Measurements from ENCODE around the gene SEMA3C.

SEMA3C gene

GRCh38 chr7:80895056-80895455, 23.8 kb downstream of the SEMA3C start:
- H3K4me3 ChIP-seq (ENCODE audit: low read length) = no peak overlapping the region
- H3K27me3 ChIP-seq (ENCODE audit: insufficient read depth, low read length) = no peaks in the 10 kb centered on the region
- H3K36me3 ChIP-seq (ENCODE audit: insufficient read depth, low read length) = no peaks in the 10 kb centered on the region
- H2AFZ ChIP-seq (ENCODE audit: low read depth, low read length) = no peak overlapping the region
- no peaks in the 10 kb centered on the region for H3K4me1 ChIP-seq (ENCODE audit: insufficient read depth, low read length)
- peaks cover 2% of the 10 kb centered on the region for H3K9me3 ChIP-seq (ENCODE audit: low read length)

DNA sequence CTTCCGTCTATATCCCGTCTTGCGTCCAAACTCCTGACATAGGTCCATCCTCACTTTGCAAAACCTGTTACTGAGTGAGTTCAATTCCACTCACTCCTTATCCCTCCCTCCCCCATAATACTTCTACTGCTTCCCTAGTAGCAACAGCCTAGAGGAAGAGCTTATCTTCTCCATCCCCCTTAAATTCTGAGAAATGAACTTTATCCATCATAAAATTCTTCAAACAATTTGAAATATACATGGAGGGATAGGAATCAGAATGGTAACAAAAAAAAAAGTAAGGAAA, 27.6 kb downstream of the SEMA3C start:
- Histone ChIP-seq H3K4me1 (ENCODE audit: insufficient read depth, low read length) (no peaks in the 10 kb centered on the region), H3K36me3 (ENCODE audit: insufficient read depth, low read length) (no peaks in the 10 kb centered on the region), H3K9me3 (ENCODE audit: low read length) (no peaks in the 10 kb centered on the region), H2AFZ (ENCODE audit: low read depth, low read length) (no peak overlapping the region), H3K4me3 (ENCODE audit: low read length) (no peak overlapping the region), H3K27me3 (ENCODE audit: insufficient read depth, low read length) (no peaks in the 10 kb centered on the region)

DNA sequence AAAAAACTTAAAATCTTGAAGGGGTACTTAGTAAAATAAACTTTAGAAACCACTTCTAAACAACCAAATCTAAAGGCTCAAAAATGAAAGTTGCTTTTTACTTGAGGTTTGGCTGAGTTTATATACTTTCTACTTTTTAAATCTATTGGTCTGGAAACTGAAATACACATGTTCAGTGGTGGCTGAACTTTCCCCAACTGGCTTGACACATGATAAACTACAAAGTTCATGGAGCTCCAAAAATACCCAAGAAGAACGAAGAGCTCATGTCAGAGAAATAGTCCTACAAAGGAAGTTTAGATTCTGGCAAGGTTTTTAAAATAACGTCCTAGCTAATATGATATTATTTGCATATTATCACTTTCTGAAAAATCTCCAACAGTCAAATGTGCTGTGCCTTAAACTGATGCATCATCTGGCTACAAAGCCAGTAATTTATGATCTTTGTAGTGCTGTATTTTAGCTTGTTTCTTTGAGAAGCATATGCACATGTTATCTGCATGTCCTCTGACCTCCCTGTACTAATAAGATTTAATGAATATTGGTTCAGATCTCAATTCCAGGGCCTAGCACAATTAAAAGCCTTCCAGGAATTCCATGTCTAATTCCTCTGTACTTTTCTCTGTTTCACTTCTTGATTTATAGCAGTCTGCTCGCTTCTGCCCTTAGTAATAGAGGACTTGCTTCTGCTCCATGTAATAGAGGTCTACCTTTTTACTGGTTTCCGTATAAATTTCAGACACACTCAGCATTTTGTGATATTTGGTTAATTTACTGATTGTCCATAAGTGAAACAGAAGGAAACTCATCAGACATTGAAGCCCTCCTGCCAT, 28.2 kb downstream of the SEMA3C start:
- no peaks in the 10 kb centered on the region for H3K27me3 ChIP-seq (ENCODE audit: insufficient read depth, low read length)
- H3K36me3 ChIP-seq (ENCODE audit: insufficient read depth, low read length) = no peaks in the 10 kb centered on the region
- no peak overlapping the region for H2AFZ ChIP-seq (ENCODE audit: low read depth, low read length)
- H3K4me1 ChIP-seq (ENCODE audit: insufficient read depth, low read length) = no peaks in the 10 kb centered on the region
- H3K9me3 ChIP-seq (ENCODE audit: low read length) = no peaks in the 10 kb centered on the region
- no peak overlapping the region for H3K4me3 ChIP-seq (ENCODE audit: low read length)

DNA sequence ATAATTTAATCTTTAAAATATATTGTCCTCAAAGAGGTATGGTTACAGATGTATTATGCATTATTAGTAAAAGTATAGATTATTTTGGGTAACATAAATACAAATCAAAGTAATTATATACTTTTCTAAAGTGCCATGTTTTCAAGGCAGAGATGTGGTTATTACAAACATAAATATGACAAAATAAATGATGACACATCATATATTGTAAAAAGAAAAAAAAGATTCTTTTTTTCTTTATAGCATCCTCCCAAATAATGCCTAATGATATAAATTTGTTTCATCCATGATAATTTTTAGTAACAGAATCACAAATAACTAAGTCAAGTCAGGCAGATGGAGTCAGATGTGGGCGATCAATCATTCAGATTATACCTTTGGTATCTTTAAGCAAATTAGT, 29.3 kb downstream of the SEMA3C start:
- H3K4me1 ChIP-seq (ENCODE audit: insufficient read depth, low read length) = peaks cover 3% of the 10 kb centered on the region
- no peak overlapping the region for H3K4me3 ChIP-seq (ENCODE audit: low read length)
- H2AFZ ChIP-seq (ENCODE audit: low read depth, low read length) = no peak overlapping the region
- H3K9me3 ChIP-seq (ENCODE audit: low read length) = no peaks in the 10 kb centered on the region
- no peaks in the 10 kb centered on the region for H3K27me3 ChIP-seq (ENCODE audit: insufficient read depth, low read length)
- no peaks in the 10 kb centered on the region for H3K36me3 ChIP-seq (ENCODE audit: insufficient read depth, low read length)

GRCh38 chr7:80885757-80886156, 33.1 kb downstream of the SEMA3C start:
- H3K36me3 ChIP-seq (ENCODE audit: insufficient read depth, low read length) = no peaks in the 10 kb centered on the region
- H3K4me1 ChIP-seq (ENCODE audit: insufficient read depth, low read length) = peaks cover 27% of the 10 kb centered on the region
- H3K9me3 ChIP-seq (ENCODE audit: low read length) = no peaks in the 10 kb centered on the region
- no peak overlapping the region for H3K4me3 ChIP-seq (ENCODE audit: low read length)
- H2AFZ ChIP-seq (ENCODE audit: low read depth, low read length) = no peak overlapping the region
- no peaks in the 10 kb centered on the region for H3K27me3 ChIP-seq (ENCODE audit: insufficient read depth, low read length)

DNA sequence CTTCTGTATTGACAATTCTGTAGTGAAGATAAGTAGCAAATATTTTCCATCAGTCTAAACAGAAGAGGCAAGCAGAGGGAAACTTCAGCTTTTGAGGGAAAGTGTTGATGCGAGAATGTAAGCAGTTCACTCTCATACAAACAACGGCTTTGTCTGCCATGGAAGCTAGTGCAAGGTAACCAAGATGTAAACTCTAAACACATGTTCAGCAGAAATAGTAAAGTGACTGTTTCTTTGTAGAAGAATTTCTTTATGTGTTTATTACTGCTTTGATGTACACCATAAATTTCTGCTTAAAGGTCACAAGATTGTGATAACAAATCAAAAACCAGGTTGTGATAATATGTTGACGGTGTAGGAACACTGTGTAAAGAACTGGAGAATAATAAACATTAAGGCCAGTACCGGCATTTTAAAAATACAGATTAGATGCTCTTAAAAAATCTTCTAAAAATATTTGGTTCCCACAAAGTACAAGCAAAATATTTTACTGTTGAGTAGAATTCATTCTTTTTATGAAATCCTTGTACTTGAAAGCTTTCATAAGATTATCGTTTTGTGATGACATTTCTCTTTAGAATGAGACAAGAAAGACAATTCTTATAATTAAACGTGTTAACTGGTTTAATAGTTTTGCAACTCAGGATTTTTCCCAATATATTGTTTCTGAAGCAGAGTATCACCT, 34.2 kb downstream of the SEMA3C start:
- Histone ChIP-seq H3K9me3 (ENCODE audit: low read length) (no peaks in the 10 kb centered on the region), H3K36me3 (ENCODE audit: insufficient read depth, low read length) (no peaks in the 10 kb centered on the region), H2AFZ (ENCODE audit: low read depth, low read length) (no peak overlapping the region), H3K27me3 (ENCODE audit: insufficient read depth, low read length) (no peaks in the 10 kb centered on the region), H3K4me1 (ENCODE audit: insufficient read depth, low read length) (peaks cover 27% of the 10 kb centered on the region), H3K4me3 (ENCODE audit: low read length) (no peak overlapping the region)

DNA sequence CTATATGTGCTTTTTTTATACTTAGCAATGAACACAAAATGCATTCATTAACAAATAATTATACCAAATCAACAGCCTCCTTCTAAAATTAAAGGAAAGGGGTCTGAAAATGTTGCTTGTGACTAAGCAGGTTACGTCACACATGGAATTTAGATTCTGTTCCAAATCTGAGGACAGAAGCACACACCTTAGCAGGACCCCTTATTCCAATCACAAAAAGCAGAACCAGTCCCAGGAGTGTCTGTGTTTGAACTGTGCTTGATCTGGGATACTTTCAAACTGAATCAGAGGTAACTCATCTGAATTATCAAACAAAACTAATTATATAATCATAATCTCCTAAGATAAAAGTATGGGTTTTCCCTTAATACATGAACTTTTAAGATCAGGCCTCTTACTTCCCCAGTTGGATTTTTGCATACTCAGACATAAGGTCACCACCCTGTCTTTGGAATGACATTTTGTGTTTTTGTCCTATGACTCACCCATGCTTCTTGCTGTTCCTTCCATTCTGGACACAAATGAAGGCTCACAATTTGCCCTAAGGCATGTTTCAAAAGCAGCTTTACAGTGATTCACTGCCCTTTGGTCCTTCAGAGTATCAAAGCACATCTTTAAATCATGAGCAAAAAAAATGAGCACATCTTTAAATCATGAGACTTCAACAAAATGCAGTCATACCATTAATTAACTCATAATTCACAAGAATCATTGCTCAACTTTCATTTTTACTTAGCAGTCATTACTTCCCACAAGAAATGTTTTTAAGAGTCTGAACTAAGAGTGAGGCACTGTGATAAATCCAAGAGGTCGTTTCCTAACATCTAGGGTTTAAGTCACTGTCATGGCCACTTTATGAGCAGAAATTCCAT, 35.5 kb downstream of the SEMA3C start:
- no peaks in the 10 kb centered on the region for H3K27me3 ChIP-seq (ENCODE audit: insufficient read depth, low read length)
- peaks cover 29% of the 10 kb centered on the region for H3K4me1 ChIP-seq (ENCODE audit: insufficient read depth, low read length)
- H3K9me3 ChIP-seq (ENCODE audit: low read length) = no peaks in the 10 kb centered on the region
- H3K36me3 ChIP-seq (ENCODE audit: insufficient read depth, low read length) = no peaks in the 10 kb centered on the region
- H3K4me3 ChIP-seq (ENCODE audit: low read length) = no peak overlapping the region
- H2AFZ ChIP-seq (ENCODE audit: low read depth, low read length) = no peak overlapping the region

- no peak overlapping the region for H3K4me3 ChIP-seq (ENCODE audit: low read length)
- H3K36me3 ChIP-seq (ENCODE audit: insufficient read depth, low read length) = no peaks in the 10 kb centered on the region
- peaks cover 29% of the 10 kb centered on the region for H3K4me1 ChIP-seq (ENCODE audit: insufficient read depth, low read length)
- H3K9me3 ChIP-seq (ENCODE audit: low read length) = no peaks in the 10 kb centered on the region
- H2AFZ ChIP-seq (ENCODE audit: low read depth, low read length) = no peak overlapping the region
- no peaks in the 10 kb centered on the region for H3K27me3 ChIP-seq (ENCODE audit: insufficient read depth, low read length)
Observed at GRCh38 chr7:80882213-80882801, 36.5 kb downstream of the SEMA3C start.

GRCh38 chr7:80881351-80881900, 37.4 kb downstream of the SEMA3C start:
- Histone ChIP-seq H3K27me3 (ENCODE audit: insufficient read depth, low read length) (no peaks in the 10 kb centered on the region), H3K9me3 (ENCODE audit: low read length) (no peaks in the 10 kb centered on the region), H3K36me3 (ENCODE audit: insufficient read depth, low read length) (no peaks in the 10 kb centered on the region), H3K4me1 (ENCODE audit: insufficient read depth, low read length) (peaks cover 37% of the 10 kb centered on the region), H3K4me3 (ENCODE audit: low read length) (no peak overlapping the region), H2AFZ (ENCODE audit: low read depth, low read length) (no peak overlapping the region)

DNA sequence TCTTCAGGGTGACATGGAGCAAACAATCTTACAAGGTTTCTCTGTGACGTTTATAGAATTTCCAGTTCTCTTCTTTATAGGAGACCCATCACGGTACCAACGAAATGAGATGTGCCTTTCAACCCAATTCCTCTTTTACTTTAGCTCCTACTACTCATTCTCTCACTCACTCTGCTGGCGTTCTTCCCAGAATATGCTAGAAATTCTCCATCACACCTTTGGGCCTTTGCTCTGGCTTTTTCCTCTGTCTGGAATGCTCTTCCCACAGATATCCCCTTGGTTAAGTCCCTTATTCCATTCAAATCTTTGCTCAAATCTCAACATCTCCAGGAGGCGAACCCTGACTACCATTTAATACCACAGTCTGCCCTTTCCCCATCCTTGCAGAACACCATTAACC, 39.0 kb downstream of the SEMA3C start:
- Histone ChIP-seq H3K9me3 (ENCODE audit: low read length) (no peaks in the 10 kb centered on the region), H3K4me1 (ENCODE audit: insufficient read depth, low read length) (peaks cover 37% of the 10 kb centered on the region), H3K4me3 (ENCODE audit: low read length) (no peak overlapping the region), H2AFZ (ENCODE audit: low read depth, low read length) (no peak overlapping the region), H3K27me3 (ENCODE audit: insufficient read depth, low read length) (no peaks in the 10 kb centered on the region), H3K36me3 (ENCODE audit: insufficient read depth, low read length) (no peaks in the 10 kb centered on the region)

- no peaks in the 10 kb centered on the region for H3K36me3 ChIP-seq (ENCODE audit: insufficient read depth, low read length)
- H2AFZ ChIP-seq (ENCODE audit: low read depth, low read length) = no peak overlapping the region
- H3K4me3 ChIP-seq (ENCODE audit: low read length) = no peak overlapping the region
- peaks cover 14% of the 10 kb centered on the region for H3K4me1 ChIP-seq (ENCODE audit: insufficient read depth, low read length)
- no peaks in the 10 kb centered on the region for H3K27me3 ChIP-seq (ENCODE audit: insufficient read depth, low read length)
- H3K9me3 ChIP-seq (ENCODE audit: low read length) = no peaks in the 10 kb centered on the region
Observed at GRCh38 chr7:80876894-80877414, 41.9 kb downstream of the SEMA3C start.

DNA sequence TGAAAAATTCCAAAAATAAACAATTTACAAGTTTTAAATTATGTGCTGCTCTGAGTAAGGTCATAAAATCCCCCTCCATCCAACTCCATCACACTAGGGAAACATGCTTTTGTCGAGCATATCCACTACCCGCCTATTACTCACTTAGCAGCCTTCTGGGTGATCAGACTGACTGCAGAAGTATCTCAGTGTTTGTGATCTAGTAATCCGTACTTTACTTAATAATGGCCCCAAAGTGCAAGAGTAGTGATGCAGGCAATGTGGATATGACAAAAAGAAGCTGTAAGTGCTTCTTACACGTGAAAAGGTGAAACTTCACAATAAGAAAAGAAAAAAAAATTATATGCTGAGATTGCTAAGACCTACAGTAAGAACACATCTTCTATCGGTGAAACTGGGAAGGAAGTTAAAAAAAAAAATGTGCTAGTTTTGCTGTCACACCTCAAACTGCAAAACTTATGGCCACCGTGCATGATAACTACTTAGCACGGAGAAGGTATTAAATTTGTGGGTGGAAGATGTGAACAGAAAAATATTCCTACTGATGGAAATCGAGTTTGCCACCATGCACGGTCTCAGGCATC, 43.2 kb downstream of the SEMA3C start:
- Histone ChIP-seq H2AFZ (ENCODE audit: low read depth, low read length) (no peak overlapping the region), H3K4me3 (ENCODE audit: low read length) (no peak overlapping the region), H3K36me3 (ENCODE audit: insufficient read depth, low read length) (no peaks in the 10 kb centered on the region), H3K4me1 (ENCODE audit: insufficient read depth, low read length) (peaks cover 16% of the 10 kb centered on the region), H3K9me3 (ENCODE audit: low read length) (no peaks in the 10 kb centered on the region), H3K27me3 (ENCODE audit: insufficient read depth, low read length) (no peaks in the 10 kb centered on the region)

All from neuron (in vitro differentiated cells).